Sigmoid colon (tissue), 4 donors: ENCODE results near the gene ISCA2.

Experiments used
- POLR2A ChIP-seq, 2 donors: fragments of 450-650 bp; IDR thresholded peaks; one replicate each; pipeline ENCODE4 v1.6.1; 2016; ENCODE audit warnings: antibody characterized with exemption in 2 of 2, mild to moderate bottlenecking in 2 of 2, moderate library complexity in 2 of 2
- POLR2AphosphoS5 ChIP-seq, 4 donors: sonication (generic); formaldehyde crosslinking; IDR thresholded peaks; one replicate each; pipeline ENCODE4 v1.6.1; 2017; ENCODE audit warnings: antibody characterized with exemption in 4 of 4
- TF ChIP-seq, protein P1 (sequence below), 4 experiments: fragments of 450-650 bp in 3 of 4; fragments of 200-600 bp in 1 of 4; IDR thresholded peaks; one replicate each; pipeline ENCODE4 v1.5.1; 2016 to 2019; ENCODE audit warnings: antibody characterized with exemption in 4 of 4, mild to moderate bottlenecking in 3 of 4, moderate library complexity in 2 of 4

DNA sequence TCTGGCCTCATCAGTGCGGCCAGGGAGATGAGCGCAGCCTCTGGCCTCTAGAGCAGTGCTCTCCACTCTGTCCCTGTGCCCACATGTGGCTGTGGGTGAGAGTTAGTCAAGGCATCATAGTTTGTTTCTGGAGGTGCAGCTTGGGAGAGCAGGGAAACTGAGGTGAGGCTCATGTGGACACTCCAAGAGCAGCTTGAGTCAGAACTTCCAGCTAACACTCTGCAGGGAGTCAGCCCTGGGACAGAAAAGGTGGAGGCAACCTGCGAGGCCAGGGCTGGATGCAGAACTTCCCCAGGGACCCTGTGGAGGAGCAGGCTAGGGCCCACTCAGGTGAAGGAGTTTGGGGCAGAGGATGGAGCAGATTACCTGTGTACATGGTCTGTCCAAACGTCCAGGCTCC is 10.8 kb downstream of the ISCA2 start:
- TF ChIP-seq, protein P1, sequence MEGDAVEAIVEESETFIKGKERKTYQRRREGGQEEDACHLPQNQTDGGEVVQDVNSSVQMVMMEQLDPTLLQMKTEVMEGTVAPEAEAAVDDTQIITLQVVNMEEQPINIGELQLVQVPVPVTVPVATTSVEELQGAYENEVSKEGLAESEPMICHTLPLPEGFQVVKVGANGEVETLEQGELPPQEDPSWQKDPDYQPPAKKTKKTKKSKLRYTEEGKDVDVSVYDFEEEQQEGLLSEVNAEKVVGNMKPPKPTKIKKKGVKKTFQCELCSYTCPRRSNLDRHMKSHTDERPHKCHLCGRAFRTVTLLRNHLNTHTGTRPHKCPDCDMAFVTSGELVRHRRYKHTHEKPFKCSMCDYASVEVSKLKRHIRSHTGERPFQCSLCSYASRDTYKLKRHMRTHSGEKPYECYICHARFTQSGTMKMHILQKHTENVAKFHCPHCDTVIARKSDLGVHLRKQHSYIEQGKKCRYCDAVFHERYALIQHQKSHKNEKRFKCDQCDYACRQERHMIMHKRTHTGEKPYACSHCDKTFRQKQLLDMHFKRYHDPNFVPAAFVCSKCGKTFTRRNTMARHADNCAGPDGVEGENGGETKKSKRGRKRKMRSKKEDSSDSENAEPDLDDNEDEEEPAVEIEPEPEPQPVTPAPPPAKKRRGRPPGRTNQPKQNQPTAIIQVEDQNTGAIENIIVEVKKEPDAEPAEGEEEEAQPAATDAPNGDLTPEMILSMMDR (IDR thresholded peaks at IDR 0.05), result no peak
- no peak for TF ChIP-seq POLR2A (IDR thresholded peaks at IDR 0.05)
- TF ChIP-seq POLR2AphosphoS5 (IDR thresholded peaks at IDR 0.05), result no peak
